ENCODE data around the gene TSSK2. TPM values are rescaled to one million over a fixed set of nuclear protein-coding genes. Genes with fewer than 3 reads are reported as not detected.

The TSSK2 gene
- total RNA-seq, 1 experiment from 2014 or later: not detected

DNA sequence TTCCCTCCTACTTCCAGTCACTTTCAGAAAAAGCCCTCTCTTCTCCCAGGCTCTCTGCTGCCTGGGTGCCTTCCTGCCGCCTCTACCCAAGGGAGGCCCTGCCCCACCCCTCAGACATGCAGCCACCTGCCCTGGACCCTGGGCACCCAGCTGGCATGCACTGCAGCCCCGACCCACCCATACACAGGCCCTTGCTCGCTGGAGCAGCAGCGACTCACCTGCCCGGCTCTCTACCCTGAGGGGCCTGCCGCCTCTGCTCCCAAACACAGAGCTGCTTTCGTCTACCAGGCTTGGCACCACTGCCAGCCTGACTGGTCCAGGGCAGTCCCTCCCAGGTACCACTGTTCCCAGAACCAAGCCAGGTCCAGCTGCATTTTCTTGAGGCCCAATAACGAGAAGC is 1.2 kb upstream of the TSSK2 start:
- DNase-seq: no peak

DNA sequence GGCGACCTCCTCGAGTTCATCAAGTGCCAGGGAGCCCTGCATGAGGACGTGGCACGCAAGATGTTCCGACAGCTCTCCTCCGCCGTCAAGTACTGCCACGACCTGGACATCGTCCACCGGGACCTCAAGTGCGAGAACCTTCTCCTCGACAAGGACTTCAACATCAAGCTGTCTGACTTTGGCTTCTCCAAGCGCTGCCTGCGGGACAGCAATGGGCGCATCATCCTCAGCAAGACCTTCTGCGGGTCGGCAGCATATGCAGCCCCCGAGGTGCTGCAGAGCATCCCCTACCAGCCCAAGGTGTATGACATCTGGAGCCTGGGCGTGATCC is 542 bp downstream of the TSSK2 start:
- Histone ChIP-seq H3K36me3 (peaks cover 5% of the 10 kb centered on the region), H3K4me3 (no peak overlapping the region), H3K9me3 (no peaks in the 10 kb centered on the region), H3K27me3 (no peaks in the 10 kb centered on the region)
- DNase-seq: no peak

More for the DNA sequence above, 1.2 kb upstream of the TSSK2 start:
- H3K27me3 ChIP-seq: no peaks in the 10 kb centered on the region
- no peaks in the 10 kb centered on the region for H3K9me3 ChIP-seq
- H3K4me3 ChIP-seq: no peak overlapping the region
- peaks cover 4% of the 10 kb centered on the region for H3K36me3 ChIP-seq

DNA sequence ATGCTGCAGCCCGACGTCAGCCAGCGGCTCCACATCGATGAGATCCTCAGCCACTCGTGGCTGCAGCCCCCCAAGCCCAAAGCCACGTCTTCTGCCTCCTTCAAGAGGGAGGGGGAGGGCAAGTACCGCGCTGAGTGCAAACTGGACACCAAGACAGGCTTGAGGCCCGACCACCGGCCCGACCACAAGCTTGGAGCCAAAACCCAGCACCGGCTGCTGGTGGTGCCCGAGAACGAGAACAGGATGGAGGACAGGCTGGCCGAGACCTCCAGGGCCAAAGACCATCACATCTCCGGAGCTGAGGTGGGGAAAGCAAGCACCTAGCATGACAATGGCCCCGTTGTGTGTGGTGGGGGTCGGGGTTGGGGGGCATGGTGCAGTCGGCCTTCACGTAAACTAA is 1.0 kb downstream of the TSSK2 start:
- no peak for DNase-seq
- Histone ChIP-seq H3K27me3 (no peaks in the 10 kb centered on the region), H3K9me3 (no peaks in the 10 kb centered on the region), H3K36me3 (peaks cover 10% of the 10 kb centered on the region), H3K4me3 (no peak overlapping the region)

DNA sequence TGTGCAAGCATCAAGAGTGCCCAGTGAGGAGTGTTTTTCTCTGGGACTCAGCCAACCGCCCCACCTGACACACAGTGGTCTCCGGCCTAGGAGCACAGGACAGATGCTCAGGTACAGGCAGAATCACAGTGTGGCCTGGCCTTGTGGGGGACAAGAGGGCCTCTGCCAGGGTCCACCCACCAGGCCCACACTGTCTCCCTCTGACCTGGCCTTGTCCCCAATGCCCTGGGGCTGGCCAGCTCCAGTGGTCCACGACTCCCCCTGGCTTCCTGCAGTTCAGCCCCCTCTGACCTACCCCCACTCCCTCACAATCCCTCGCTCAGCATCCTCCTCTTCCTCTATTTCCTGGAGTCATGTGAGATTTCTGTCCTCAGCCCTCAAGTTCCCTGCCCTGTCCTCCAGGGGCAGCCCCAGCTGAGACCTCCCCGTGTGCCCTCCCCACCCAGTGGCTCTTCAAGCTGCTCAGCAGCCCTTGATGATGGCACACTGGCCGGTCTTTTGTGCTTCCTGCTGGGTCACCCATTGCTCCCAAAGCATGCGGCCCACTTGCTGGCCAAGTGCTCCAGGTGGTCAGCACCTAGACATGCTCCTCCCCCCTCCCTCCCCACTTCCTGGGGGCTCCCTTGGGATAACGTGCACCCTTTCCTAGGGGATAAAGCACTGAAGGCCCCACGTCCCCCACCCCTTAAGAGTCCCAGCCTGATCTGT is 1.7 kb downstream of the TSSK2 start:
- H3K4me3 ChIP-seq: no peak overlapping the region
- peaks cover 11% of the 10 kb centered on the region for H3K36me3 ChIP-seq
- no peaks in the 10 kb centered on the region for H3K9me3 ChIP-seq
- H3K27me3 ChIP-seq: no peaks in the 10 kb centered on the region
- DNase-seq: no peak

DNA sequence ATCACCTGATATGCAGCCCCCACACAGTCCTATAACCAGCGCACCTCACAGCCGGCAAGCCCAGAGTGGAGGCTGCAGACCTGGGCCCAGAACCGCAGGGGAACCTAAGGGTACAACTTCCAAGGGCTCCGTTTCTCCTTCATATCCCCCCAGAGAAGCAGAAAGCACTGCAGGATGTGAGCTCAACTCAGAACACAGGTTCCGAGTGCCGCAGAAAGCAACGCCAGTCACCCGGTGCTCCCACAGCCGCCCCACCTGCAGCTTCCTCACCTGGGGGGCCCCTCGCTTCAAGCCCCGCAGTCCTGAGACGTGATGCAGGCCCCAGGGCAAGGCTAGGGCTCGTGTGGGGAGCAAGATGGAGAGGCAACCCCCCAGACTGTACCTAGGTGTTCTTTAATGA is 2.5 kb downstream of the TSSK2 start:
- Histone ChIP-seq H3K4me3 (no peak overlapping the region), H3K9me3 (no peaks in the 10 kb centered on the region), H3K36me3 (peaks cover 14% of the 10 kb centered on the region), H3K27me3 (no peaks in the 10 kb centered on the region)
- DNase-seq: no peak

DNA sequence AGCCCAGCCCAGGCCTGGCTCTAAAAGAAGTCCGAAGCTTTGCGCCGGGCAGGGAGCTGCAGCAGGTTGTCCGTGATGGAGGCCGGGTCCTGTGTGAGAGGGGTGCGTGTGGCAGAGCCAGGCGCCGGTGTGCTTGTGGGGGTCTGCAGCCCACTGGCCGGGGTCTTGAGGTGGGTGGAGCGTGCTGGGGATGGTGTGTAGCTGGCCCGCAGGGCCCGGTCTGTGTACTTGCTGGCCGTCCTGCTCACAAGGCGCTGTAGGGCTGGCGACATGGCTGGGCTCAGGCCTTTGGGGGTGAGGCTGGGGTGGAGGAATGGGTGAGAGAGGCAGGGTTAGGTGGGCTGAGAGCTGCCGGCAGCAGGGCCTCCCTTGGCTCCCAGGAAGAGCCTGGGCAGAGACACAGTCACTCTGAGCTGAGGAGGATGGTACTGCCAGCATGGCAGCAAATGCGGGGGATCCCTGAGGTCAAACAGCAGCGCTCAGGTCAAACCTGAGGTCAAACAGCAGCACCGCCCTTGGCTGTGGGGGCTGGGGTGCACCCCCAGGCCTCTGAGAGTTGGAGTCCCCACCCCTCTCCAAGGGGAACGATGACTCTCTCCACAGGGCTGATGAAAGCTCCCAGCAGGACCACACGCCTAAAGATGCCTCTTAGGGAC is 3.2 kb downstream of the TSSK2 start:
- H3K9me3 ChIP-seq: no peaks in the 10 kb centered on the region
- no peak overlapping the region for H3K4me3 ChIP-seq
- H3K36me3 ChIP-seq: peaks cover 18% of the 10 kb centered on the region
- no peak for DNase-seq
- H3K27me3 ChIP-seq: no peaks in the 10 kb centered on the region

DNA sequence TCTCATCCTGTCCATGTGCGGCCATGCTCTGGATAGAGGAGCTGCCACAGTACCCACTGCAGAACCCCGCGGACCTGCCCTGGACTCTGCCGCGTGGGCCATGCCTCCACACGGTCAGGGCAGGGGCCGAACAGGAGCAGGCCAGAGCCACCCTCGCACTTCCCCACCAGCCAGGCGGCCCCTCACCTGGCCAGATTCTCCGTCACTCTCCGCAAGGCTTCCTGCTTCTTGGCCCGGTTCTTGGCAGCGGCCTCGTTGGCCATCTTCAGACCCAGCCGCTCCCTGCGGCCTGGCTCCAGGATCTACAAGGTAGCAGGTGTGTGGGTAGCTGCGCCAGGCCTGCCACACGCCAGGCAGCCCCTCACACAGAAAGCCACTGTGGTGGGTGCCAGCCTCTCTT is 3.8 kb downstream of the TSSK2 start:
- H3K27me3 ChIP-seq: no peaks in the 10 kb centered on the region
- no peak for DNase-seq
- peaks cover 20% of the 10 kb centered on the region for H3K36me3 ChIP-seq
- no peak overlapping the region for H3K4me3 ChIP-seq
- no peaks in the 10 kb centered on the region for H3K9me3 ChIP-seq

DNA sequence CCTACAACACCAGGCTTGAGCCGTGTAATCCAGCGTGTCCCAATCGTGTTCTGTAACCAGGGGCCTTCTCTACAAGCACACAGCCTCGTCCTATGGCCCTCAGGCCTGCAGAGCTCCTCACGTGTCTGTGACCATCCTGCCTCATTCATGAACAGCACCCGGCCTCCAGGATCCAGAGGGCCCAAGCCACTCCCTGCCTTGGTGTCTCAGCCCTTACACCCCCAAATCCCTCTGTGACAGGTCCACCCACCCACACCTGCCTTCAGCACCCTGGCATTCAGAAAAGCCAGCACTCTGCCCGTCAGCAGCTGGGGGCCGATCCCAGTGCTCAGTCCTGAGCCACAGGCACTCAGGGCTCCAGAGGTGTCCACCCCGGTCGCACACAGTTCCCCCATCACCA is 5.8 kb downstream of the TSSK2 start:
- Histone ChIP-seq H3K36me3 (peaks cover 37% of the 10 kb centered on the region), H3K27me3 (no peaks in the 10 kb centered on the region), H3K4me3 (no peak overlapping the region), H3K9me3 (no peaks in the 10 kb centered on the region)
- no peak for DNase-seq

DNA sequence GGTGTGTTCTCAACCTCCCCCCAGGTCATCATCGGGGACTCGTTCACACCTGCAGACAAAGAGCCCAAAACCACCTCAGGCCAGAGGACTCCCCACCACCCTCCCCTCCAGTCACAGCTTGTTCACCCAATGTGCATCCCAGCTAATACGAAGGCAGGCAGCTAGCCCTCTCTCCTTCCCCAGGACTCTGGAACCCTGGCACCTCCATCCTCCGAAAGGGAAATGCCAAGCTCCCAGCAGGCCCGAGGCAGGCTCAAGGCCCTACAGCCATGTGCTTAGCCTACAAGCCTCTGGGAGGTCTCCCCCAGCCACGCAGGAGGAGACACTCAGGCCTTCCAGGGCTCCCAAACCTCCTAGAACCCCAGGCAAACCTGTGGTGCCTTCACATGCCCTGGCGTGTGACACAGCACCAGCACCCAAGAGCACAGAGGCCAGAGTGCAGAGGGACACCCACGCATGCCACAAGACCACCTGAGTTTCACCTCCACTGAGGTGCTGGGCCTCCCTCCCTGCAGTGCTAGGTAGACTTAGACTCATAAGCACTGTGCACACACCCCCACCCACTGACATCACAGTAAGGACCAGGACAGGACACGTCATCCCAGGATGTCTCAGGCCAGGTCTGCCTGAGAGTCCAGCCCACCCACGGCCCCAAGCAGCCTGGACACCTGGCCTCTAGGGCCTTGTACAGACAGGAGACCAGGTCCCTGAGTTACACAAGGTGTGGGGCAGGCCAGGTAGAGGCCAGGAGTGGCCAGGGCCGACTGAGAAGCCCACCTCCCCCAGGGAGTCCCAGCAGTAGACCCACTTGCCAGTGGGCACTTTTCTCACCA is 6.5 kb downstream of the TSSK2 start:
- Histone ChIP-seq H3K27me3 (no peaks in the 10 kb centered on the region), H3K9me3 (no peaks in the 10 kb centered on the region), H3K4me3 (no peak overlapping the region), H3K36me3 (peaks cover 42% of the 10 kb centered on the region)
- DNase-seq: no peak

DNA sequence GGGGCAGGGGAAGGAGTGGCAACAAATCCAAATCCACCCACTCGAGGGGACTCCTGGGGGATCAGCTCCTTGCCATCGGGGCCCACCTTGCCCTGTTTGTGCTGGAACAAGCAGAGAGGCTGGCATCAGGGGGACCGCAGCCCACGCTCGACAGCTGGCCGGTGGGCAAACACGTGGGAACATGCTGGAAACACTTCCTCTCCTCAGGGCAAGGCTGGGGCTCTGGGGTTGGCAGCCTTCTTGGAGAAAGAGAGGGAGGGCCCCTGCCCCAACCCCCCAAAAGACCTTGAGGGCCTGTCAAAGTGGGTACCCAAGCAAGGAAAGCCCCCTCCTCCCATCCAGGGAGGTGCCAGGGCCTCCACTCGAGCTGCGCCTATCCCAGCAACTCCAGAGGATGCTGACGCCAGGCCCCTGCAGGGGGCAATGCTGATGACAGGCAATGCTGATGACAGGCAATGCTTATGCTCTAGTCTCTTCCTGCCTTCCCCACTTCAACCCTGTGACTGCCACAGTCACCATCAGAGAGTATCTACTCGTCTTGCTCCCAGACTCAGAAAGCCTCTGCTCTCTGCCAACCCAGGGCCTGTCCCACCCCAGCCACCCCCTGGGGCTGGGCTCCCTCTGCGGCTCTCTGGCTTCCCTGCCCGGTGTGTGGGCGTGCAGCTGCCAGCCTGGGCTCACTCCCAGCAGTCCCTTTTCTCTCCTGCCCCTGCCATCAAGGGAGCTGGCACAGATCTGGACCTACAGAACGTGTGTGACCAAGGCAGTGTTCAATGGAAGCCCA is 7.3 kb downstream of the TSSK2 start:
- DNase-seq: no peak
- peaks cover 42% of the 10 kb centered on the region for H3K36me3 ChIP-seq
- no peaks in the 10 kb centered on the region for H3K9me3 ChIP-seq
- no peak overlapping the region for H3K4me3 ChIP-seq
- no peaks in the 10 kb centered on the region for H3K27me3 ChIP-seq

DNA sequence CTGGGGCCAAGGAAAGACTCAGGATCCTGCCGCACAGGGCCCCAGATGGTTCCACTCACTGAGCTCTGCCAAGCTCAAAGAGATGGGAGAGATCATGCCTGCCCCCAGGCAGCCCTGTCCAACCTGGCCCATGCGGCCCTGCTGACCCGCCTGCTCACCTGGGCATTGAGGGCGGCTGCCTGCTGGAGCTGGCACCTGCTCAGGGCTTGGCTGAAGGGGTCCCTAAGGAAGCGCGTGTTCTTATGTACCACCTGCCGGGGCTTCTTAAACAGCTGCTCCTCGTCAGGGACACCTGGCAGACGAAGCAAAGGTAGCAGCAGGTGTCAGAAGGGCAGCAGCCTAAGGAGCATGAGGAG is 7.9 kb downstream of the TSSK2 start:
- H3K36me3 ChIP-seq: peaks cover 37% of the 10 kb centered on the region

DNA sequence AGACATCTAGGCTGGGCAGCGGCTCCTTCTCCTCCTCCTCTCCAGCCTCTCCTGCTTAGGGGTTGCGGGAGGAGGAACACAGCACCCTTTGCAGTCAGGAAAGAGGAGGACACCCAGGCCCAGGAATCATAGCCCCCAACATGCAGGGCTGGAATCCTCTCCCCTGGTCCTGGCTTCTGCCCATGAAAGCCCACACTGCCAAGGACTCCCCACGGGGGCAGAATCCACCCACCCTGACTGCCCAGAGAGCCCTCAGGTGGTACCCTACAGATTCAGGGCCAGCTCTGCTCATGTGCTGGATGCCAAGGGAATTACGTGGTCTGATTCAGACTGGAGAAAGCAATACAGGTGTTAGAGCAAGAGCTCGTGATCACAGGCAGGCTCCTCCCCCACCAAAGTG is 8.9 kb downstream of the TSSK2 start:
- H3K4me3 ChIP-seq: no peak overlapping the region
- DNase-seq: no peak
- peaks cover 37% of the 10 kb centered on the region for H3K36me3 ChIP-seq
- no peaks in the 10 kb centered on the region for H3K27me3 ChIP-seq
- H3K9me3 ChIP-seq: no peaks in the 10 kb centered on the region

More for the DNA sequence above, 7.9 kb downstream of the TSSK2 start:
- Histone ChIP-seq H3K4me3 (no peak overlapping the region), H3K27me3 (no peaks in the 10 kb centered on the region), H3K9me3 (no peaks in the 10 kb centered on the region)
- no peak for DNase-seq

DNA sequence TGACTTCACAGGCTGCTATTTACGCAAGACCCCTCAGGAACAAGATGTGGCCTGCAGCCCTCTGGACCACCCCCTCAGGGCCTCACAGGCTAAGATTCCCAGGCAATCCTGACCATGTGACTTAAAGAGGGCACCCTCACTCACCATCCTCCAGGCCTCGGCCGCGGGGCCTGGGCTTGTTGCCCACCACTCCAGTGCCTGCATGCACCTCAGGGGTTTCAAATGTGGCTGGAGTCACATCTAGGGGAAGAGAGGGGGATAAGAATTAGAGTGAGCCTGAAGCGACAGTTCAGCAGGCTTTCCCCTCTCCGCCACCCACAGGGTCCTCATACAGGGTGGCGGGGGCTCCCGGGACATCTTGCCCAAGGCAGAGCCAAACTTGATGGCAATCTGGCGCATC is 11.3 kb downstream of the TSSK2 start:
- H3K4me3 ChIP-seq: no peak overlapping the region
- H3K9me3 ChIP-seq: no peaks in the 10 kb centered on the region
- peaks cover 32% of the 10 kb centered on the region for H3K36me3 ChIP-seq
- no peaks in the 10 kb centered on the region for H3K27me3 ChIP-seq
- DNase-seq: no peak

DNA sequence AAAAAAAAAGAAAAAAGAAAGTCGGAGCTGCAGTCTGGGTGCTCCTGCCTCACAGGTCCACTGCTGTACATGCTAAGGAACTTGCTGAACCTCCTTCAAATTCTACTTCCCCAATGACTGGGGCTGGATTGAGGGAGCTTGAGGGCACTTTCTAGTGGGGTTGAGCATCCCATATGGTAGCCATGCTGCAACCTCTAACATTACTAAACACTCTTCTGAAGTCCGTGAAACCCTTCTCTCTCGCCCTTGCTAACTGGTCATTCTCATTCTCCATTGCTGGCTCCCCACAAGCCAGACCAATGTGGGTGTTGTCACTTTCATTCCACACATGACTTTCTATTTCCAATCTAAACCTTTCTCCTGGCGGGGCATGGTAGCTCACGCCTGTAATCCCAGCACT is 12.1 kb downstream of the TSSK2 start:
- H3K4me3 ChIP-seq: peak overlapping the region; percentile 93

DNA sequence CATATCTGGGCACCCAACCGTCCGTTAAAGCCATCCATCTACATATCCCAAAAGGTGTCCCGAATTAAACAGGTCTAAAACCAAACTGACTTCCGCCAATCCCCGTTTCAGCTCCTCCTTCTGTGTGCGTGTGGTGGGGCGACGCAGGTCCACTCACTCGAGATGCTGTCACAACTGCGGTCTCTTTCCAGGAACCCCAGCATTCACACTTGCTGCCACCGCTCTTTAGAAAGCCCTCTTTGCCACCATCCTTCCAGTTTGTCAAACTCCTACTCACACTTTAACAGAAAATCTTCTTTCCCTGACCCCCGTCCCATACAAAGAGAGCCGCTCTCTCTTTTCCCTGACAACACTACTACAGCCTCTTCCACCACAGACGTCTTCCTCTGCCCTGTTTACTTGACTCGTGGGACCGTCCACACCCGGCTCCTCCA is 12.9 kb downstream of the TSSK2 start:
- H3K4me3 ChIP-seq: peak overlapping the region; percentile 93
- DNase-seq: no peak
- peaks cover 5% of the 10 kb centered on the region for H3K27me3 ChIP-seq
- no peaks in the 10 kb centered on the region for H3K9me3 ChIP-seq
- H3K36me3 ChIP-seq: peaks cover 25% of the 10 kb centered on the region

More for the DNA sequence above, 12.1 kb downstream of the TSSK2 start:
- Histone ChIP-seq H3K27me3 (no peaks in the 10 kb centered on the region; the same call in 1 of the 2 replicates), H3K9me3 (no peaks in the 10 kb centered on the region), H3K36me3 (peaks cover 28% of the 10 kb centered on the region)
- DNase-seq: no peak

DNA sequence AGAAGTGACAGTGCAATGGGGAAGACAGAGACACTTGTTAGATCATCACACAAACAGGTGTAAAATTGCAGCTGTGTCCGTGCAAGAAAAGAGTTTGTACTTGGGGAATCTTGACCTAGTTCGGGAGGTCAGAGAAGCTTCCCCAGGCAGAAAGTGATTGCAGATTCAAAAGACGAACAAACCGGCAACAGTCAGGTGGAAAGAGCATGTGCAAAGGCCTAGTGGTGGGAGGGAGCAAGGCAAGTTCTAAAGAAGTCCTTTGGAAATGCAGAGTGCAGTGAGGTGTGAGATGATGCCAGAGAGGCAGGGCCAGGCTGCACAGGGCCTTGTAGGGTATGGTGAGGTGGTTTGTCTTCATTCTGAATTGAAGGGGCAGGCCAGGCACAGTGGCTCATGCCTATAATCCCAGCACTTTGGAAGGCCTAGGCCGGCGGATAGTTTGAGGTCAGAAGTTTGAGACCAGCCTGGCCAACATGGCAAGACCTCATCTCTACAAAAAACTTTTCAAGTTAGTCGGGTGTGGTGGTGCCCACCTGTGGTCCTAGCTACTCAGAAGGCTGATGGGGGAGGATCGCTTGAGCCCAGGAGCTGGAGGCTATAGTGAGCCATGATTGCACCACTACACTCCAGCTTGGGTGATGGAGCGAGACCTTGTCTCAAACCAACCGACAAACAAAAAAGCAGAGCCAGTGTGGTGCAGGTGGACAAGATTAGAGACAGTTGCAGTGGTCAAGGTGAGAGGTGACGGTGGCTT is 15.3 kb downstream of the TSSK2 start:
- no peak for DNase-seq
- Histone ChIP-seq H3K36me3 (peaks cover 9% of the 10 kb centered on the region), H3K27me3 (peaks cover 22% of the 10 kb centered on the region), H3K4me3 (no peak overlapping the region), H3K9me3 (no peaks in the 10 kb centered on the region)

All from MG63 (cell line).